Stimulated activated CD8-positive, alpha-beta memory T cell treated with anti-CD3 and anti-CD28 coated beads, Interleukin-15, amount 100 ng/mL, for 4 hours (primary cell): ENCODE data around the gene ITGA2B.
"Not testable (repeated sequence)": the region's sequence is repeated elsewhere in the genome, so short reads cannot be mapped to it uniquely, and the experiment has no call there.

ENCODE experiments used
- DNase-seq, 2 donors: peaks; one replicate each; pipeline ENCODE4 v3.0.0-alpha.2; 2020; ENCODE audit warnings: low read depth in 2 of 2

Gene ITGA2B

GRCh38 chr17:44390250-44390870 lies 911 bp upstream of the ITGA2B start:
- no peak for DNase-seq

DNA sequence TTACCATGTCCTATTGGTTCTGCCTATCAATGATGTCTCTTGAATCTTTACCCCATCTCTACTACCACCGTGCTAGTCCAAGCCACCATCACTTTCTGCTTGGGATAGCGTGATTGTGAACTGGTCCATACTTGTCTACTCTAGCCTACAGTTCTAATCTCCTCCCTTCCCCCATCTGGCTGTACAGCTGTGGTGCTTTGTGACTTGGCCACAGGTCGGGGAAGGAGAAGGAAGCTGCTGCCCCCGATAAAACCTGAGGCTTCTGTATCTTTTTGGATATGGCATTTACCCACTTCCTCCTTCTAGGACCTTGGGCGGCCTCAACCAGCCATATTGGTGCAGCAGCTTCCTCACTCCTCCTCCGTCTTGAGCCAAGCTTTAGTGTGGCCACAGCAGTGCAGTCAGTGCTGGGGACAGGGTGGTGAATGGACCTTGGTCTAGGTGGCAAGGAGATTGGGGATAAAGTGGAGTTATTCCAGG lies 314 bp upstream of the ITGA2B start:
- no peak for DNase-seq

DNA sequence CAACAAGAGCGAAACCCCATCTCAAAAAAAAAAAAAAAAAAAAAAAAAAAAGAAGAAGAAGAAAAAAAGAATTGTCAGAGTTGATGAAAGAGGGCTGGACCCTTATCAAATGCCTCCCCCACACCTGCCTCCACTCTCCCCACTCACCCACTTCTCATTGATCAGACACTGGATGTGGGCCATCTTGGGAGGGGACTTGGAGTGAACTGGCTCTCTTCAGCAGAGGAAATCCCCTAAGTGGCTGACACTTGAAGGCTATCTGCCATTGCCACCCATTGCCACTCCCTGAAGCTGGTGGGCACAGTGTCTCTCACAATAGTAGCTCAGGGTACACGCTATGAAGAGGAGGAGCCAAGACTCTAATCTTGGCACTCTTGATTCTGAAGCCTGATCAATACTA lies 1.6 kb downstream of the ITGA2B start:
- no peak for DNase-seq

DNA sequence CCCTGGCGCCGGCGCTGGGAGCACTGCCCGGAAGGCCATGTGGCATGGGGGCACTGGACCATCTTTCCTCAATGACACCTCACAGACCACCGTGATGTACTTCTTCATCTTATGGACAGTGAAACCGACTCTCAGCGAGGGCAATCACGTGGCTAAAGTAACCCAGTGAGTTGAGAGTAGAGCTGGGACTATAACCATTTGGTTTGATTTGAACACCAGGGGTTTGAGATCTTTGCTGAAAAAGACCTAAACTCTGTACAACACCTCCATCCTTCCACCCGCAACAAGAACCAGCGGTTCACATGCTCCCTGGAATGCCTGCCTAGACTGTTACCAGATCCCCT lies 3.3 kb downstream of the ITGA2B start:
- no peak for DNase-seq

DNA sequence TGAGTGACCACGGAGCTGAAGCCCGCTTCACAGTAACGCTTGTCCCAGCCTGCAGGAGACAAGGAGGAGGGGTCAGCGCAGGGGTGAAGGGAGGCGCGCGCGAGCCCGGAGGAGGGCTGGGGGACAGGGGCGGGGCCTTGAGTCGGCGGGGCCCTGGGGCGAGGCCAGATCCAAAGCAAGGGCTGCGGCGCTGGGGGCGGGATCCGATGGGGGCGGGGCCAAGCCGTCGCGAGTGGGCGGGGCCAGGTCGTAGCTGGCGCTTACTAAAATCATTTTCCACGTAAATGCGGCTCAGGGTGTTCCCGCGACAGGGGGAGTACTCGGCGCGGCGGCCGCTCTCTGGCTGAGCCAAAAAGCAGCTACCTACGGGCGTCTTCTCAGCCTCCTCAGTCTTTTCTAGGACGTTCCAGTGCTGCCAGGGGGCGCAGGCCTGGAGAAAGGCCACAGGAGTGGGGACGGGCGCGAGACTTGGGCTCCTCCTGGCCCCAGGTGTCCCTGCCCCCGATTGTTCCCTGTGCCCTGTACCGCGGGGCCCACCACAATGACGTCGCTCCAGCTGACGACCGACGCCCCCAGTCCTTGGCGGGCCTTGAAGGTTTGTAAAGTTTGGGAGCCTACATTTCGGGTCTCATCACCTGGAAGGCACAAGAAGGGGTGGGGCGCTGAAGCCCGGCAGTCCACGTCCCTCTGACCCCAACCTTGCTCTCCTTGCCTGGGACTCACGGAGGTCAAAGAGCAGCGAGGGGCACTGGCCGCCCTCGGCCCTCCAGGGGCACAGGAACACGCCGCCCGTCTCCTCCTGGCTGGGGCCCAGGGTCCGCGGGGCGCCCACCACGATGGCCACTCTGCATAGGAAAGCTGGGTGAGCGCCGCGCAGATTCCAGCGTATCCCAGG lies 3.9 kb downstream of the ITGA2B start:
- DNase-seq = peak; percentile 68 to 77

GRCh38 chr17:44384823-44385286 lies 4.6 kb downstream of the ITGA2B start:
- DNase-seq = no peak

GRCh38 chr17:44384281-44384822 lies 5.1 kb downstream of the ITGA2B start:
- no peak for DNase-seq

DNA sequence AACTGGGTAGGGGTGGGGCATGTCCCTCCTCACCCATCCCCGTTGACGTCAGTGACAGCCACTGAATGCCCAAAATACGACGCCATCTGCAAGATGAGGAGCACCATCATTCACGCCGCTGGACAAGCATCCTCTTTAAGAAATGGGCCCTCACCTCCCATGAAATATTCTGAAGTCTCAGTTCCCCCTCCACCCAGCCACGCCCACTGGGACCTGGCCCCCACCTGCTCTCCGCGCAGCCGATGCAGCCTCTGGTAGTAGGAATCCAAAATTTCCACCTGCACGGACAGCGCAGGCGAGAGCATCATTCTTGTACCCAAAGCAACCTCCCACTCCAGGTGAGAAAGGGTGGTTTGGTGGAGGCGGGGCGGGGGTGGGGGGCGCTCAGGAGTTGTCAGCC lies 5.6 kb downstream of the ITGA2B start:
- no peak for DNase-seq

DNA sequence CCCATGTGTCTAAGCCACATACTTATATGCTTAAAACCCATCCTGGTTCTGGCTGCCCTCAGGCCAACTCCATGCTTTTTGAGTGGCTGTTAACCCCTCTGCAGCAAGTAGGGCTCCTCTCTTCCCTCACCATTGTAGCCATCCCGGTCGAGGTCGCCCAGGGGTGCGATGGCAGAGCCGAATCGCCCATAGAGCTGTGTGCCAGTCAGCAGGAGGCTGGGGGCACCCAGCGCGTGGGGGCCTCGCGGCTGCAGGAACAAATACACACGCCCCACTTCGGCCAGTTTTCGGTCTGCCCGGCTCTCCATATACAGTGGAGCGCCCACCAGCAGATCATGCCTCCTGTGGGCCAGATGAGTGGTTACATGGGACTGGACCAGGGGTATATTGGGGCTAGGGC lies 6.1 kb downstream of the ITGA2B start:
- no peak for DNase-seq

- DNase-seq = no peak
These were observed 6.5 kb downstream of the ITGA2B start for GRCh38 chr17:44382917-44383316.

DNA sequence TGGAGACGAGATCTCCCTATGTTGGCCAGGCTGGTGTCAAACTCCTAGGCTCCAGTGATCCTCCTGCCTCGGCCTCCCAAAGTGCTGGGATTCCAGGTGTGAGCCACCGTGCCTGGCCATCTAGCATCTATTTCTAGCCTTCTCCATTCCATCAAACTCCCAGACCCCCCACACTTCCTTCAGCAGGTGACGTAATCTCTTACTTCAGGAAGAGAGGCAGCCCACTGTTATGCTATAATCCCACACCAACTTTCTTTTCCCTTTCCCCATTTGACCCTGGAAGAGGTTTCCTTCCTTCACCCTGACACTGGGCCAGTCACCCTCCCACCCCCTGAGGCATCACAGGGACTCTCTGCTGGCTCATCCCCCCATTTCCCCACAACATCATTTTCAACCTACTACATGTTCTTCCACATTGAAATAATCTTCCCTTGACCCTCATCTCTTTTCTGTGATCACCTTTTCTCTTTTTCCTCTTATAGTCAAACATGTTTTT lies 7.6 kb downstream of the ITGA2B start:
- DNase-seq = no peak

GRCh38 chr17:44380767-44381166 lies 8.7 kb downstream of the ITGA2B start:
- DNase-seq = no peak

DNA sequence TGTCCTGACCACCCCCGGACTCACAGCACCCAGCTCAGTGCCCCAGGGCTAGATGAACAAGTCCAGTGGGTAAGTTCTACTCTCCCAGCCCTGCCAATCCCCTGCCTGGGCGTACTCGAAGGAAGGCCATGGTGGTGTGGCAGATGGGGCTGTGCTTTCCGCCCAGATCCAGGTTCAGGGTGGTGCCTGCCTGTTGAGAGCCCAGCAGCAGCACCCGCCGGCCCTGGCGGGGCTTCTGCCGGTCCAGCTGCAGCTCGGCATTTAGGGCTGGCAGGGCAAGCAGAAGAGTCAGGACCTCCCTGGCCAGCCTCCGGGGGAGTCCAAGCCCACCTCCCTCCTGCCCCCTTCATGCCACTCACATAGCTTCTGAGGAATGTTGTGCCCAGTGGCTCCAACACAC lies 9.6 kb downstream of the ITGA2B start:
- DNase-seq = no peak

GRCh38 chr17:44378171-44378705 lies 11.2 kb downstream of the ITGA2B start:
- DNase-seq = no peak

- no peak for DNase-seq
These were observed 12.7 kb downstream of the ITGA2B start for GRCh38 chr17:44376779-44377178.

GRCh38 chr17:44376124-44376523 lies 13.3 kb downstream of the ITGA2B start:
- DNase-seq = no peak

DNA sequence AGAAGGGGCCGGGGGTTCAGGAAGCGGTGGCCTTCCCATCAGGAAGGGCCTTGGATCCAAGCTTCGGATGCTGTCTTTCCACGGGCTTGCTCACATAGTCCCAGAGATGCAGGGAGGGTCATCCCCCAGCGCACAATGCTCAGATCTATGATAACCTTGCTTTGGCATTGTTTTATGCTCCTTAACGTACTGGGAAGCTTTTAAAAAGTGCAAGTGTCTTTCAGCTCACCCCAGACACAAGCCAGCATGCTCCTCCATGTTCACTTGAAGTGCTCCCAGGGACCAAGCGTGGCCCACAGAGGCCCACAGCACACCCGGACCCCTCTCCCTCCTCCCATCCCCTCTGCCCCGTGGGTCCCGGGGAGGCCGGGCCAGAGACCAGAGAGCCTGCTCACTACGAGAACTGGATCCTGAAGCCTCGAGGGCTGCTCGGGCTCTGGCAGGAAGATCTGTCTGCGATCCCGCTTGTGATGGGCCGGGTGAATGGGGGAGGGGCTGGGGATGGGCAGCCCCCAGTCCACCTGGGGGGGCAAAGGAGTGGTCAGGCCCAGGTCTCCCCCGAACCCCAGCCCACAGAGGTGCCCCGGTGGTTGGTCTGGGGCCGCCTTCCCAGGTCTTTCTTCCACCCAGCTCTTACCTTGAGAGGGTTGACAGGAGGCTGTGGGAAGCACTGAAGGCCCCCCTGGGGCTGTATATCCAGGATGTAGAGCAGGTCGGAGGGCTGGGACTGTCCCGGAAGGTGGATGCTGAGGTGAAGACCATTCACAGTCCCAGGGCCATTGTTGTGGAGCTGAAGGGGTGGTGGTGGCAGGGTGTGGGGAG lies 14.0 kb downstream of the ITGA2B start:
- DNase-seq = no peak

DNA sequence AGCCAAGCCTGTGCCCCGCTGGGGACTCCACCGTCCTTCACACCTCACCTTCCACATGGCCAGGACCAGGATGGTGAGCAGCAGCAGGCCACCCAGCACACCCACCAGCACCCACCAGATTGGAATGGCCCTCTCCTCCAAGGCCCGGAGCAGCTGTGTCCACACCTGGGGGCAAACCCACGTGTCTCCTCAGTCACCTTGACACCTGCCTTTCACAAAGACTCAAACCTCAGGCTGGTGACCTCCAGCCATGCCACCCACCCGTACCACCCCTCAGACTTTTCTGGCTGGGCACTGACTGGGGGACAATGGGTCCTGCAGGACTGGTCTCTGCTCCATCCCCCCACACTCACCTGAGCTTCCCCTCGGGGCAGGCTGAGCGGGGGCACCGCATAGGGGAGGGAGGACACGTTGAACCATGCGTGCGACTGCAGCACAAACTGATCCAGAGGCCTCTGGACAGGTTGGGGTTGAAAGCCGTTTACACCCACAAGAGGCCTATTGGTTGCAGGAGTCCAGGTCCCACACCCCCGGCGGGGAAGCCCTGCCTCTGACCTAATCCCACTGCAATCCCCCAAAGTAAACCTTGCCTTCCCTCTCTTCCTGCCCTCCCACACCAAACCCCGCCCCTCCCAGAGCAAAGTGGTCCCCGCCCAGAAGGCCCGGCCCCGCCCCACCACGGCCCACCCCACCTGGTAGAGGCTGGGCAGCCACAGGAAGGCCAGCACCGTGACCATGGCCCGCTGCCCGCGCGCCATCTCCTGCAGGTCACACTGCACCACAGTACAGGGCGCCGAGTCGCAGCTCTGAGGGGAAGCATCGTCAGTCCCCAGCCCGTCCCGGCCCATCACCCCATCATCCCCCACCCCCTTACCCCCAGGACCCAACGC lies 14.9 kb downstream of the ITGA2B start:
- no peak for DNase-seq

- DNase-seq = no peak
These were observed 17.4 kb downstream of the ITGA2B start for GRCh38 chr17:44372036-44372435.

- DNase-seq = not testable (repeated sequence)
These were observed 19.9 kb downstream of the ITGA2B start for GRCh38 chr17:44369414-44370023.
